ENCODE results near the gene SMPD4.
"Not testable (repeated sequence)": the region's sequence is repeated elsewhere in the genome, so short reads cannot be mapped to it uniquely, and the experiment has no call there.

Gene SMPD4, protein sequence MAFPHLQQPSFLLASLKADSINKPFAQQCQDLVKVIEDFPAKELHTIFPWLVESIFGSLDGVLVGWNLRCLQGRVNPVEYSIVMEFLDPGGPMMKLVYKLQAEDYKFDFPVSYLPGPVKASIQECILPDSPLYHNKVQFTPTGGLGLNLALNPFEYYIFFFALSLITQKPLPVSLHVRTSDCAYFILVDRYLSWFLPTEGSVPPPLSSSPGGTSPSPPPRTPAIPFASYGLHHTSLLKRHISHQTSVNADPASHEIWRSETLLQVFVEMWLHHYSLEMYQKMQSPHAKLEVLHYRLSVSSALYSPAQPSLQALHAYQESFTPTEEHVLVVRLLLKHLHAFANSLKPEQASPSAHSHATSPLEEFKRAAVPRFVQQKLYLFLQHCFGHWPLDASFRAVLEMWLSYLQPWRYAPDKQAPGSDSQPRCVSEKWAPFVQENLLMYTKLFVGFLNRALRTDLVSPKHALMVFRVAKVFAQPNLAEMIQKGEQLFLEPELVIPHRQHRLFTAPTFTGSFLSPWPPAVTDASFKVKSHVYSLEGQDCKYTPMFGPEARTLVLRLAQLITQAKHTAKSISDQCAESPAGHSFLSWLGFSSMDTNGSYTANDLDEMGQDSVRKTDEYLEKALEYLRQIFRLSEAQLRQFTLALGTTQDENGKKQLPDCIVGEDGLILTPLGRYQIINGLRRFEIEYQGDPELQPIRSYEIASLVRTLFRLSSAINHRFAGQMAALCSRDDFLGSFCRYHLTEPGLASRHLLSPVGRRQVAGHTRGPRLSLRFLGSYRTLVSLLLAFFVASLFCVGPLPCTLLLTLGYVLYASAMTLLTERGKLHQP

DNA sequence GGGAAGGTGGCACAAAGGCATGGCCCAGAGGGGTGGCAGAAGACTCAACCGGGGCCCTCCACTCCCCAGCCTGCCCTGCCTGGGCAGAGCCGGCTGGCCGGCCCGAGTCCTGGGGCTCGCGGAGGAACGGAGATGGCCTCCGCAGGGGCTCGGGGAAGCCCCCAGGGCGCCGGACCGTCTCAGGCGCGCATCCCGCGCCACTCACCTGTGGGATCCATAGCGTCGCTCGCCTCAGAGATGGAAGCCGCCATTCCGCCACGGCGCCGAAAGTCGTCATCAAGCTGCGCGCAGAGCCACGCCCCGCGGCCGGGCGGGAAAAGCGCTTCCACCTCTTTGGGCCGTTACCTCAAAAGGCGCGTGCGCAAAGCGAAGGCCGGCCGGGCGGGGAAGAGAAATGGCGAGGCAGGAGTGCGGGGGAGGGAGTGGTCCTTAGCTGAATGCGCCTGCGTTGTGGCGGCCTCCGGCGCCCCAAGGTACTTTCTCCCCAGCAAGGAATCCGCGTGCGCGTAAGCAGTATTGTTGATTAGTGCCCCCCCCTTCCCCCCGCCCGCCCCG lies at the start of gene SMPD4:
Gene SMPD4, minus strand, starts transcription at position 278 of the 555 bp plus-strand sequence. CDS start 5,010 bp downstream, outside the sequence.
- DNase-seq (ENCODE audit: low read depth), result peak; percentile 88

DNA sequence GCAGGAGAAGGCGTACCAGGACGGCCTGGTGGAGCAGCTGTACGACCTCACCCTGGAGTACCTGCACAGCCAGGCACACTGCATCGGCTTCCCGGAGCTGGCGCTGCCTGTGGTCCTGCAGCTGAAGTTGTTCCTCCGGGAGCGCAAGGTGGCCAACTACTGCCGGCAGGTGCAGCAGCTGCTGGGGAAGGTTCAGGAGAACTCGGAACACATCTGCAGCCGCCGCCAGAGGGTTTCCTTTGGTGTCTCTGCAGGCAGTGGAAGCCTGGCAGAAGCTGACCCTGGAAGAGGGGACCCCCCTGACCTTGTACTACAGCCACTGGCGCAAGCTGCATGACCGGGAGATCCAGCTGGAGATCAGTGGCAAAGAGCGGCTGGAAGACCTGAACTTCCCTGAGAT lies 49.5 kb upstream of the SMPD4 start:
- not testable (repeated sequence) for DNase-seq (ENCODE audit: low read depth)

- DNase-seq (ENCODE audit: low read depth), result not testable (repeated sequence)
These were observed 49.0 kb upstream of the SMPD4 start for GRCh38 chr2:130230376-130230775.

- not testable (repeated sequence) for DNase-seq (ENCODE audit: low read depth)
These were observed 47.7 kb upstream of the SMPD4 start for GRCh38 chr2:130229161-130229510.

DNA sequence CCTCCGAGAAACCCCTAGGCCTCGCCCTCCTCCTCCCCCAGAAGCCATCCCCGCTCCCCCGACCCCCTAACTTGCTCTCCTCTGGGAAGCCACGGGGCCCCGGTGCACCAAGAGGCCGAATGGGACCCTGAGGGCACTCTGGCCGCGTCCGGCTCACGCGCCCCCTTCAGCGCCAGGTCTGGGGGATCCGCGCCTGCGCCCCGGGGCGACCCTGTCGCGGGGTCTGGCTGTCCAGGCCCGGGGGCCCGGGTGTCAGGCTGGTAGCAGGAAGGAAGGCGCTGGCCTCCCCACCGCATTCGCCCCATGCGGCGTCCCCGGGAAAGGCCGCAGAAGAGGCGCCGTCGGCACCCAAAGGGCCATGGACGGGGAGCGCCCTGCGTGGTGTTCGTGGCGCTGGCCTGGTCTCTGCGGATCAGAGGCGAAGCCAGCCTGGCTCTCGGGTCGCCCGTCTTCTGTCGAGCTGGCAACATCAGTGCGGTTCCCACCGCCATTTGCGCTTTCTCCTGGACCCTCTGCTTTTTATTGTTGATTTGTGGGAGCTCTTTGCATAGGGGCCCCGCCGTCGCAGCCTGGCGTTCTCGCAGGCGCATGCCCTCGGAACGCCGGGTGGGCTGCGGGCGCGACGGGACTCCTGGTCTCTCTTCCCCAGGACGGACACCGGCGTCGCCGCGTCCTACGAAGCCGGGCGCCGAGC lies 47.2 kb upstream of the SMPD4 start:
- DNase-seq (ENCODE audit: low read depth), result not testable (repeated sequence)

DNA sequence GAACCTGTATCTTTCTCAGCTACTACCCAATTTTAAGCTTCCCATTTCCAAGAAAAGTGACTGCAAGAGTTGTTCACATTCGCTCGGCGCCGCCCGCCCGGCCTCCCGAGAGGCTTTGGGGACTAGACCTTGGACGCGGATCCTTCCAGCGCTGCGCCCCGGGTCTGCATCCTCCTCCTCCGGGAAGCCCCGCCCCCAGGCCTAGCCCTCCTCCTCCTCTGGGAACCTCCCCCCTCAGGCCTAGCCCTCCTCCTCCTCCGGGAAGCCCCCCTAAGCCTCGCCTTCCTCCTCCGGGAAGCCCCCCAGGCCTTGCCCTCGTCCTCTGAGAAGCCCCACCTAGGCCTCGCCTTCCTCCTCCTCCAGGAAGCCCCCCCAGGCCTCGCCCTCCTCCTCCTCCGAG lies 46.6 kb upstream of the SMPD4 start:
- DNase-seq (ENCODE audit: low read depth), result not testable (repeated sequence)

DNA sequence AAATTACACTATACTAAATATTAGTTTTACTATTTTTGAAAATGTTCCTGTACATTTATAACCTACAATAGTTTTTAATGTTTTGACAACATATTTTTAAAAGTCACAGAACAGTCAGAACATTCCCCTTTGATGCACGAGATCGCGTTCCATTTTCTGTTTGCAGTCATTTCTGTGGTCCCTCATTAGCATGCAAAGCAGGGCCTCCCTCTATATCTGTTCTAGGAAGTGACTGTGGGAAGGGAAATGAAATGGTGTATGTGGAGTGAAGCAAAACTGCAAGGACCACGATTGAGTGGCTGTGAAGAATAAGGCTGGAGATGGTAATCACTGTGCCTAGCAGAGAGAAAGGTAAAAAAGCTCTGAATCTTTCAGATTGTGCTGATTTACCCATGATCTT lies 41.1 kb upstream of the SMPD4 start:
- not testable (repeated sequence) for DNase-seq (ENCODE audit: low read depth)

- DNase-seq (ENCODE audit: low read depth), result not testable (repeated sequence)
These were observed 39.1 kb upstream of the SMPD4 start for GRCh38 chr2:130220505-130220904.

GRCh38 chr2:130219147-130219546 lies 37.7 kb upstream of the SMPD4 start:
- not testable (repeated sequence) for DNase-seq (ENCODE audit: low read depth)

DNA sequence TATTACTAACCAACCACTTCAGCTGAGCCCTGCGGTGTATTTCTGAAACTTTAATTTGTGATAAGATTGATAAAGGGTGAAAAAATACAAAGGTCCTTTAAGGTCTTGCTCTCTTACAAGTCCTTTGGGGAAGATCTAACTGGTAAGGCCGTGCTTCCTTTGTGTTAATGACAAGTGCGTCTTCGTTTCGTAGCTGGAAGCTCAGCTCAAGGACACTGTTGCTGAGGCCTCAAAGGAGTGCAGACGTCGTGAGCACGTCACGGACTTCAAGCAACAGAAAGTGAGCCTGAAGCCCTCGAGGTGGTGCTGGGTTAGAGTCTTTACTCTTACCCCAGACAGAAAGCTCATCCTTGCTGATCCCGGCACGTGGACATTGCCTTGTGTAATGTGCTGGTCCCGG lies 25.6 kb upstream of the SMPD4 start:
- not testable (repeated sequence) for DNase-seq (ENCODE audit: low read depth)

- DNase-seq (ENCODE audit: low read depth), result not testable (repeated sequence)
These were observed 21.7 kb upstream of the SMPD4 start for GRCh38 chr2:130203150-130203549.

DNA sequence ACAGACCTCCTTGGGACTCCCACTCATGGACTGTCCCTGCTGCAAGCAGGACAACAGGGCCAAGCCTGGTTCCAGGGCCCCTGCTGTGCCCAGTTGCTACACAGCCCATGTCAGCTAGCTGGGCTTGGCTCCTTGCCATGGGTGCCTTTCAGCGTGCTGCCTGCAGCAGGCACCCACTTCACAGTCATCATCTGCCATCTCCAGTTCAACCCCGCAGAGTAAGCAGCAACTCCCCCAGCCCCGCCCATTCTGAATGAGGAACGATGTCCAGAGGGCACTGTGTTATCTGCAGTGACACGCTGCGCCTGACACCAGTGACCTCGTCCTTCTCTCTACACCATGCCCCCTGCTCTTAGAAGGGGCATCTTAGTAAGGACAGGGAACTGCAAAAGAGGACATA lies 21.1 kb upstream of the SMPD4 start:
- DNase-seq (ENCODE audit: low read depth), result not testable (repeated sequence)

- DNase-seq (ENCODE audit: low read depth), result no peak
These were observed 16.9 kb upstream of the SMPD4 start, which contains the start of gene TUBA3E for GRCh38 chr2:130198343-130198742. Gene TUBA3E (minus strand): TSS chr2:130198439. CDS start chr2:130198360, 79 bp downstream.

DNA sequence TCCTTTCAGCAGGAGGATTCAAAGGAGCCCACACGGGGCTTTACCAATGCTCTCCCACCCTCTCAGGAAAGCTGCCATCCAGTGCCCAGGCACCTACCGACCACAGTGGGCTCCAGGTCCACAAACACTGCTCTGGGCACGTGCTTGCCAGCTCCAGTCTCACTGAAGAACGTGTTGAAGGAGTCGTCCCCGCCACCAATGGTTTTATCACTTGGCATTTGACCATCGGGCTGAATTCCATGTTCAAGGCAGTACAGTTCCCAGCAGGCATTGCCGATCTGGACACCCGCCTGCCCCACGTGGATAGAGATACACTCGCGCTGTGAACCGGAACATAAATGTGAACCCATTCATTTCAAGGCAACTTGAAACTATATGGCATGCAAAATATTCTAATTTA lies 14.7 kb upstream of the SMPD4 start:
- not testable (repeated sequence) for DNase-seq (ENCODE audit: low read depth)

- DNase-seq (ENCODE audit: low read depth), result not testable (repeated sequence)
These were observed 13.8 kb upstream of the SMPD4 start for GRCh38 chr2:130195089-130195635.

DNA sequence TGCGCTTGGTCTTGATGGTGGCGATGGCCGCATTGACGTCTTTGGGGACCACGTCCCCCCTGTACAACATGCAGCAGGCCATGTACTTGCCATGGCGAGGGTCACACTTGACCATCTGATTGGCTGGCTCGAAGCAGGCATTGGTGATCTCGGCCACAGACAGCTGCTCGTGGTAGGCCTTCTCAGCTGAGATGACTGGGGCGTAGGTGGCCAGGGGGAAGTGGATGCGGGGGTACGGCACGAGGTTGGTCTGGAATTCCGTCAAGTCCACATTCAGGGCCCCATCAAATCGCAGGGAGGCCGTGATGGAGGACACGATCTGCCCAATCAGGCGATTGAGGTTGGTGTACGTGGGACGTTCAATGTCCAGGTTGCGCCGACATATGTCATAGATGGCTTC lies 12.4 kb upstream of the SMPD4 start:
- DNase-seq (ENCODE audit: low read depth), result not testable (repeated sequence)

- not testable (repeated sequence) for DNase-seq (ENCODE audit: low read depth)
These were observed 11.0 kb upstream of the SMPD4 start for GRCh38 chr2:130192451-130192850.

GRCh38 chr2:130191319-130191718 lies 9.9 kb upstream of the SMPD4 start:
- not testable (repeated sequence) for DNase-seq (ENCODE audit: low read depth)

- no peak for DNase-seq (ENCODE audit: low read depth)
These were observed 8.8 kb upstream of the SMPD4 start for GRCh38 chr2:130190237-130190636.

DNA sequence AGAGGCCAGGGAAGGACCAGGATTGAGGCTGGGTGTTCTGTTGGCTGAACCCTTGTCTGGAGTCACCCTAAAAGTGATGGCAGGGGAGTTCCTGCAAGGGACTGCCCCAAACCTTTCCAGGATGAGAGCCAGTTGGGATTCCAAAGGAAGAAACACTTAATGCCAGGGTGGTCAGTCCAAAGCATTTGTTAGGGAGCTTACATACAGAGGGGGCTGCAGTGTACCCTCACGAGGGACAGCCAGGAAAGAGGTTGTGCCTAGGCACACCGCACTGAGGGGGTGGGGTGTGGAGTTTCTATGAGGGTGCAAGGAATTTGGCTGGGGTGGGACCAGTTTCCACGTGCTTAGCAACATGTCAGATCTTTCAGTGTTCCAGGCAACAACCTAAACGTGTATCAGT lies 7.6 kb upstream of the SMPD4 start:
- not testable (repeated sequence) for DNase-seq (ENCODE audit: low read depth)

Measured in fibroblast of the conjunctiva (primary cell).